ENCODE measurements around the gene TOMM22.

The TOMM22 gene

DNA sequence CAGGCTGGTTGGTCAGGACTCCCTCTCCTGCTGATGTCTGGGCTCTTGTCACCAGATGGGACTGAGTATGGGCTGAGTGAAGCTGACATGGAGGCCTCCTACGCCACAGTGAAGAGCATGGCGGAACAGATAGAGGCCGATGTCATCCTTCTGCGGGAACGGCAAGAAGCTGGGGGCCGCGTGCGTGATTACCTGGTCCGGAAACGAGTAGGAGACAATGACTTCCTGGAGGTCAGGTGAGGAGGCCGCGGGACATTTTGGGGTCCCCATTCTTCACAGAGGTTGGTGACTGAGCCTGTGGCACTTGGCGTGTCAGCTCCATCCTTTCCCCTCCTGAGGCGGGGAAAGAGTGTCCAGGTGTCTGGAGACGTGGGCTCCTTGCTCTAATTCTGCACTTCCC, 34.1 kb downstream of the TOMM22 start:
- no peak for DNase-seq

DNA sequence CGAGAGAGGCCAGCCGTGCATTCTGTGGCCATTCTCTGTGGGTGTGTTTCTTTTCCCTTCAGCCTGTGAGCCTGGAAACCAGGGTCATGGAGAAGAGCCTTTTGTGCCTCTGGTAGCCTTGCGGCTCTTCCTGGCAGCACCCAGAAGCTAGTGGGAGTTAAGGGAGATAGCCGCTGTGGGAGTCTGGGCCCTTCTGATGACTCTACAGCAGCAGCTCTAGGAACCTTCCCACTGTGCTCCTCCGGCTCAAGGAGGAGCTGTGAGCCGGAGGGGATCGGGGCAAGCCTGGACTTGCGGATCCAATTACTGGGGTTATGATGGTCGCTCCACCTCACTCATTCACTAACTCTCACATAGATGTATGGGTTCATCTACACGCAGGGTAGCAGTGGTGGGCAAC, 34.5 kb downstream of the TOMM22 start:
- no peak for DNase-seq

DNA sequence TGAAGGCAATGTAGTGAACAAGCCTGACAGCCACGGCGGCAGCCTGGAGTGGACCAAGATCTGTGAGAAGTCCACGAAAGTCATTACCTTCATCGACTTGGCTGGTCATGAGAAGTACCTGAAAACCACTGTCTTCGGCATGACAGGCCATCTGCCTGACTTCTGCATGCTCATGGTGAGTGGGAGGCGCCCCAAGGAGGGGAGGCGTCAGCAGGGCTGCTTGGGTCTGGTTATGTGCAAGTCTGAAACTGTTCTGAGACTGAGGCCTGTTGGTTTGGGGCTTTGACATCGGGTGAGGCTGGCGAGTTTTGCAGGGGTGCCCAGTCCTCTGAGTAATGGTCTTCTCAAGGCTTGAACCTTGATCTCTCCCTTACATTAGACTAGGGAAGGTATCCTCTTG, 35.1 kb downstream of the TOMM22 start:
- no peak for DNase-seq

DNA sequence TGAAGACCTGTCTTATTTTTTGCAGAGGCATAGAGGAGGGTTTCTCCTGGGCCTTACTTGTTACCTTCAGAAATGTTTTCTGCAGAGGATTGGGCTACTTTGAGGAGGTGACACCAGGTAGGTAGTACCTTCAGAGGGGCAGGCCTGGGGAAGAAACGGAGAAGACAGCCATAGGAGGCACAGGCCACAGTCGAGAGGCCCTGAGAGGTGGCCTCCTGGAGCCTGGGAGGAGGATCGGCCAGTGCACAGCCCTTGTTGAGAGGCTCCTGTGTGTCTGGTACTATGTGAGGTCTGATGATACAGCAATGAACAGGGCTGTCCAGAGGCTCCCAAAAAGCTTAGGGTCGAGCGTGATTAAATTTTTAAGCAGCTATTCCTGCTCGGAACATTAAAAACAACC, 35.5 kb downstream of the TOMM22 start:
- DNase-seq = no peak

- peak; percentile 91 for DNase-seq
Observed at GRCh38 chr22:38718414-38718813, 36.7 kb downstream of the TOMM22 start.

DNA sequence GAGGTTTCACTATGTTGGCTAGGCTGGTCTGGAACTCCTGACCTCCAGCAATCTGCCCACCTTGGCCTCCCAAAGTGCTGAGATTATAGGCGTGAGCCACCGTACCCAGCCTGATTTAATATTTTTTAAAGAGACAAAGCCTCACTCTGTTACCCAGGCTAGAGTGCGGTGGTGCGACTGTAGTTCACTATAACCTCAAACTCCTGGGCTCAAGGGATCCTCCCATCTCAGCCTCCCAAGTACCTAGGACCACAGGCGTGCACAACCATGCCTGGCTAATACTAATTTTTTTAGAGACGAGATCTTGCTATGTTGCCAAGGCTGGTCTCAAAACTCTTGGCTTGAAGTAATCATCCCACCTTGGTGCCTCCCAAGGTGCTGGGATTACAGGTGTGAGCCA, 37.4 kb downstream of the TOMM22 start:
- DNase-seq = no peak

- no peak for DNase-seq
Observed at GRCh38 chr22:38720350-38720749, 38.6 kb downstream of the TOMM22 start.

GRCh38 chr22:38721551-38721950, 39.8 kb downstream of the TOMM22 start:
- DNase-seq = no peak

DNA sequence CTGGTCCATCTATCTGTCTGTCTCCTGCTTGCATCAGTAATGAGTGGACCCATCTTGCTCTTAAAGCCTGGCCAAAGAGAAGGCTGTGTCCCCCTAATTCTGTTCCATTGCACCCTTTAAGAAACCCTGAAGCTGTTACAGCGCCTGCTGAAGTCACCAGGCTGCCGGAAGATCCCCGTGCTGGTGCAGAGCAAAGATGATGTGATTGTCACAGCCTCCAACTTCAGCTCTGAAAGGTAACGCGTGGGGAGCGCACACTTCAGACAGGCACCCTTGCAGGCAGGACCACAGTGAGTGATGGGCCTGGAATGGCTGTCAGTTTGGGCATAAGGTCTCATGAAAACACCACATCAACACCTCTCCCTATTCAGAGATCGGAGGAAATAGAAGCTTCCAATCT, 42.4 kb downstream of the TOMM22 start:
- no peak for DNase-seq

- peak; percentile 83 for DNase-seq
Observed at GRCh38 chr22:38724926-38725571, 43.3 kb downstream of the TOMM22 start.

DNA sequence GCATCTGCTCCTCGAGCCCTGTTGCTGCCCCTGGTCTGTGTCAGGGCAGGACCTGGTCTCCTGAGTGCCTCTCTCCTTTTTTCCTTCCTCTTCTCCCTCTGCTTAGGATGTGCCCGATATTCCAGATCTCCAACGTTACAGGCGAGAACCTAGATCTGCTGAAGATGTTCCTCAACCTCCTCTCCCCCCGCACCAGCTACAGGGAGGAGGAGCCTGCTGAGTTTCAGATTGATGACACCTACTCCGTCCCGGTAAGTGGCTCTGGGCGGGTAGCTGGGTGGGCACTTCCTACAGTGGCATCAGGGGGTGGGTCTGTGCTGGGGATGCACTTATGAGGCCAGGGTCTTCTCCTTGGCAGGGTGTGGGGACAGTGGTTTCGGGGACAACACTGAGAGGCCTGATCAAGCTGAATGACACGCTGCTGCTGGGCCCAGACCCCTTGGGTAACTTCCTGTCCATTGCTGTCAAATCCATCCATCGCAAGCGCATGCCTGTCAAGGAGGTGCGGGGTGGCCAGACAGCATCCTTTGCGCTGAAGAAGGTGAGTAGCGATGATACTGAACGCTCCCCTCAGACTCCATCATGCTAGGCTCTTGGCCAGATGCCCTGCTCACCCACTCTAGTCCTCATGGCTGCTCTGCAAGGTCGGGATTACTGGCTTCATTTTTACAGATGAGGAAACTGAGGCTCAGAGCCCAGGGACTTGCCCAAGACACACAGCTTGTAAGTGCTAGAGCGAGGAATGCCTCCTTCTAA, 44.3 kb downstream of the TOMM22 start:
- DNase-seq = no peak

GRCh38 chr22:38727123-38727522, 45.4 kb downstream of the TOMM22 start:
- DNase-seq = no peak

GRCh38 chr22:38727530-38728451, 46.0 kb downstream of the TOMM22 start:
- no peak for DNase-seq

DNA sequence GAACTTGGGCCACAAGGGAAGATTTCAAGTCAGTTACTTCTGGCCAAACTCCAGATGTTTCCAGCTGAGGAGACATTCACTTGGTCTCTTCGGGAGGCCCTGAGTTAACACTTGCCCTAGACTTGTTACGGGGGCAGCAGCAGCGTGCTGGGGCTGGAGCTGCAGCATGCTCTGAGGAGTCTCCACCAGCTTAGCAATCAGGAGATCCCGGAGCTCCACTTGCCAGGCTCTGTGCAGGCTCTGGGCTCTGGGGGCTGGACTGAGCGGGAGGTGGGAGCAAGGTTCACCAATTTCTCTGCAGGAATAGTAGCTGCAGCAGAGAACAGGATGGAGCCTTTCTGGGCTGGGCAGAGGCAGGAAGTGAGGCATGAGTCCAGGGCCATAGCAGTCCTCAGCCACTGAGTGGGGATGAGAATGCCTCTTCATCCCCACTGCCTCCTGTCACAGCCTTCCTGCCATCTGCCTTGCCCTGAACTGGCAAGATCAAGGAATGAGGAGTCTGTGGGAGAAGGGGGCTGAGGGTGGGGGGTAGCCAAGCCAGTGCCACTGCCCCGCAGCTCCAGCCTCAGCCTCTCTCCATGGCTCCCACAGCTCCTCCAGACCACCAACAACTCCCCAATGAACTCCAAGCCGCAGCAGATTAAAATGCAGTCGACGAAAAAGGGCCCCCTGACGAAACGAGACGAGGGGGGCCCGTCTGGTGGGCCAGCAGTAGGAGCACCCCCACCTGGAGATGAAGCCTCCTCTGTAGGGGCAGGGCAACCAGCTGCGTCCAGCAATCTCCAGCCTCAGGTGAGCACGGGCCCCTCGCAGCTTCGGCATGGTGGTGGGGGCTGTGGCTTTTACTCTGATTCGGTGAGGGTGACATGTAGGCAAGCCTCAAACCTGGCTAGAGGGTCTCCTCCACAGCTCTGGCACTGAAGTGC, 47.4 kb downstream of the TOMM22 start:
- DNase-seq = no peak

- no peak for DNase-seq
Observed at GRCh38 chr22:38729946-38730345, 48.2 kb downstream of the TOMM22 start.

GRCh38 chr22:38730411-38730871, 48.7 kb downstream of the TOMM22 start:
- DNase-seq = no peak

DNA sequence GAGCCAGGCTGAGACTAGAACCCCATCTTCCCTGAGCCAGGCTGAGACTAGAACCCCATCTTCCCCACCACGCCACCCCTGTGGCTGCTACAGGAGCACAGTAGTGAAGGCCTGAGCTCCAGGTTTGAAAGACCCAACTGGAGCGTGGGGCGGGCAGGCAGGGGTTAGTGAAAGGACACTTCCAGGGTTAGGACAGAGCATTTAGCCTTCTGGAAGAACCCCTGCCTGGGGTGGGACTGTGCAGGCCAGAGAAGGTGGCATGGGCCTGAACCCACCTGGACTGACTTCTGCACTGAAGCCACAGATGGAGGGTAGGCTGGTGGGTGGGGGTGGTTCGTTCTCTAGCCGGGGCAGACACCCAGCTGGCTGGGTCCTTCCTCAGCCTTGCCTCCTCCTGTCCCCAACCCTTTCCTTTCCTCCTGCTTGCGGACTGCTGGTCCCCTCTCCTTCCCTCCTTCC, 50.0 kb downstream of the TOMM22 start:
- no peak for DNase-seq

DNA sequence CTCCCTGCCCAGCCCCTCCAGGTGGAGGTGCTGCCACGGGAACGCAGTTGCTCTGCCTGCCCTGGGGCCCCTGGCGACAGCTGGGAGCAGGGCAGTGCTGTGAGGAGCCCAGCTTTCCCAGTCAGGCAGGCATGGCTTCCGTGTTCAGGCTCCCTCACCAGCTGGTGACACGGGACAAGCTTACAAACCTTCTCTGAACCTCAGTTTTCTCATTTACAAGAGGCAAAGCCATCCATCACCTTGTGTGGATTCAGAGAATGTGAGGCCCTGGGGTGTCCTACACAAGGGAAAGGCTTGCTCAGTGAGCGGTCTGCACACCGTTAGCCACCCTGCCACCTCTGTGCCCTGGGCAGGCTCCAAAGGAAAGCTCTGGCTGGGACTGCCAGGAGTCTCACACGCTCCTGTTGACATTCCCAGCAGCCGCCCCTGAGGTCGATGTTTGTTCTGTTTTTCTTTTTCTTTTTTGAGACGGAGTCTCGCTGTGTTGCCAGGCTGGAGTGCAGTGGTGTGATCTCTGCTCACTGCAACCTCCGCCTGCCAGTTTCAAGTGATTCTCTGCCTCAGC, 50.6 kb downstream of the TOMM22 start:
- DNase-seq = peak; percentile 22

GRCh38 chr22:38733329-38733723, 51.6 kb downstream of the TOMM22 start:
- peak; percentile 52 for DNase-seq

- DNase-seq = peak; percentile 81
Observed at GRCh38 chr22:38733724-38734381, 52.1 kb downstream of the TOMM22 start.

- no peak for DNase-seq
Observed at GRCh38 chr22:38734421-38735100, 52.8 kb downstream of the TOMM22 start.

All from DMS53 (cell line).